ENCODE measurements around the gene TARS3. TPM values are rescaled to one million over a fixed set of nuclear protein-coding genes. Genes with fewer than 3 reads are reported as not detected.
"Not testable (repeated sequence)": the region's sequence is repeated elsewhere in the genome, so short reads cannot be mapped to it uniquely, and the experiment has no call there.

Gene TARS3
- polyA plus RNA-seq, 3 donors, result 18.0 to 22.8 (median 21.1) TPM

GRCh38 chr15:101633356-101633755 lies 90.9 kb downstream of the TARS3 start:
- no peak for DNase-seq (ENCODE audit: low read depth in 3 of 3, low spot score in 2 of 3)

GRCh38 chr15:101626729-101627128 lies 97.5 kb downstream of the TARS3 start:
- not testable (repeated sequence) for DNase-seq (ENCODE audit: low read depth in 3 of 3, low spot score in 2 of 3)

- no peak for DNase-seq (ENCODE audit: low read depth in 3 of 3, low spot score in 2 of 3)
Observed at GRCh38 chr15:101625980-101626379, 98.3 kb downstream of the TARS3 start.

DNA sequence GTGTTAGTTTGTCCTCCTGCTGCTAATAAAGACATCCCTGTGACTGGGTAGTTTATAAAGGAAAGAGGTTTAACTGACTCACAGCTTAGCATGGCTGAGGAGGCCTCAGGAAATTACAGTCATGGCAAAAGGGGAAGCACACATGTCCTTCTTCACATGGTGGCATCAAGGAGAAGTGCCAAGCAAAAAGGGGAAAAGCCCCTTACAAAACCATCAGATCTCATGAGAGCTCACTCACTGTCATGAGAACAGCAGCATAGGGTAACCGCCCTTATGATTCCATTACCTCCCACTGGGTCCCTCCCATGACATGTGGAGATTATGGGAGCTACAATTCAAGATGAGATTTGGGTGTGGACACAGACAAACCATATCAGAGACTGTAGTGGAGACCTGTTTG lies 99.1 kb downstream of the TARS3 start:
- DNase-seq (ENCODE audit: low read depth in 3 of 3, low spot score in 2 of 3), result no peak

DNA sequence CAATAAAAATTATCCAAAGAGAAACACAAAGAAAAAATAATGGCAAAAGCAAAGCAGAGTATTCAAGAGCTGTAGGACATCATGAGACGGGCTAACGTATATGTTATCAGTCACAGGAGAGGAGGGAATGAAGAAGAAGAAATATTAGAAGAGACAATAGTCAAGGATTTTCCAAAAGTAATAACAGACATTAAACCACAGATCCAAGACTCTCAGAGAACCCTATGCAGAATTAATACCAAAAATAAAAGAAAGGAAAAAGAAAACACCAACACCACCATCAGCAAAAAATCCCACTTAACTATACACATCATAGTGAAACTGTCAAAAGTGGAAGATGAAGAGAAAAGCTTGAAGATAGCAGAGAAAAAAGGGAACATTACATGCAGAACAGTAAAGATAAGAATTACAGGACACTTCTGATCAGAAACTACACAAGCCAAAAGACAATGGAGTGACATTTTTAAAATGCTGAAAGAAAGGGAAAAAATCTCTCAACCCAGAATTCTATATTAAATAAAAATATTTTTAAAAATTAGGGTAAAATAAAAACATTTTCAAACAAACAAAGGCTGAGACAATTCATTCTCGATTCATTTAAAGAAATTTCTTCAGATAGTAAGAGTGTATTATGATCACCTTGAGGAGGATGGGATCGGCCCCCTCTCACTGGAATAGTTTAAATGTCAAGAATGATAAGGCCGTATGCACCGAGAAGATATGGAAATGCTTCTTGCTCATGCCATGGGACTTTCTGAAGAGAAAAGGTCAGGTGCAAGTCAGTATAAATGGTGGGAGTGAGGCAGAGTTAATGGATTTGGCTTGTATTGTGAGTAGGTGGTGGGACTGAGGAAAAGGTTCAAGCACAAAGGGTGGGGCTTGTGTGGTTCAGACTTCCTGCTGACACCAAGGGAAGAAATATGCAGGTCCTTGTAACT lies 100.6 kb downstream of the TARS3 start:
- DNase-seq (ENCODE audit: low read depth in 3 of 3, low spot score in 2 of 3), result no peak

GRCh38 chr15:101621961-101622360 lies 102.3 kb downstream of the TARS3 start:
- DNase-seq (ENCODE audit: low read depth in 3 of 3, low spot score in 2 of 3), result no peak

DNA sequence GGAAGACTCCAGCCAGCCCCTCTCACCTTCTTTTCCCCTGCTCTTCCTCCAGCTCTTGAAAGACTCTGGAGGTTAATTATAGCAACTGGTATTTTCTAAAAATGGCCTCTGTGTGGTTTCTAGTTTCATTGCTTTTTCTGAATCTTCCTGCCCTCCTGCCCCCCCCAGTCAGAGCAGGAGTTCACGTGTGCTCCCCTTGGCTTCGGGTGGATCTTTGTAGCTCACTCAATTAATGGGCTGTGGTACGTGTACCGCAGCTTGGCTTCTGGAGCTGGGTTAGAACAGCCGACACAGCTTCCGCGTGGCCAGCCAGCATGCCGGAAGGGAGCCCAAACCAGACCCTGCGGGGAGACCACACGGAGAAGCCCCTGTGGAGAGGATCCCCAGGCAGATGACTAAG lies 103.6 kb downstream of the TARS3 start:
- DNase-seq (ENCODE audit: low read depth in 3 of 3, low spot score in 2 of 3), result no peak

DNA sequence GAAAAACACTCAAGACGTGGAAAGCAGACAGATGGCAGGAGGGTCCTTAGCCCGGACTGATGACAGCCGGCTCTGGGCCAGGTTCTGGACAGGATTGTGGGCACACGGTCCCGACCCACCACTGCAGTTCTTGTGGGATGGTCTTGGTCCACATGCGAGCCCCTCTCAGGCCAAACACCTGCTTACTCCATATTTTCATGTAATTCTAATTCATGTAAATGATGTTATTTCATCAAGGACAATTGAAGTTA lies 104.7 kb downstream of the TARS3 start:
- no peak for DNase-seq (ENCODE audit: low read depth in 3 of 3, low spot score in 2 of 3)

DNA sequence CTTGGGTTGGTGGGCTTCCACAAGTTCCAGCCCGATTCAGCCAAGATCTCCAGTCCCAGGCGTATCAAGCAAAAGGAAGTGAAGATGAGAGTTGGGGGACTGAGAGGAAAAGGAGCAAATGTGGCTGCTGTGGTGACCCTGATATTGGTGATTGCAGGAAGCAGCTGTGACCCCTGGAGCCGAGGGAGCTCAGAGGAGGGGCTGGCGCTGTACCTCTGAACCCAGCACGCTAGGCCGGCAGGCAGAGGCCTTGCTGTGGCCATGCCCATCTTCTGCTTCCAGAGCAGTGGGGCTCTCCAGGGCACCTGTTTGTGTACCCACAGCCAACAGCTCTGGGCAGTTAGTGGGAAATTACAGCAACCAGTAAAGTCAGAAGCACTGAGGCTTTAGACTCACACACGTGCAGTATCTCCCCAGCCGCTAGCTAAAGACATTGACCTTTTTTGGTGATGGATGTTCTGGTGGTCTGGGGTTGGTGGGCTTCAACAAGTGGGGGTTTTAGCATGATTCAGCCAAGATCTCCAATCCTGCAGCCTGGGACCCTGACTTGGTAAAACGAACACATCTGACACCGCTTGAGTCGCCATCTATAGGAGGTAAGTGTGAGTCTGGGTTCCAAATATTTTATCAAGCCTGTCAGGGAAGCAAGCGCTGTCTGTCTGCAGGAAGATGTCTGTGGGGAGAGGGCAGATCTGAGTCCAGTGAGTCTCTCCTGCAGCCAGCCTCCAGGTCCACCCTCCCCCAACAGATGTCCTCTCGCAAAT lies 105.2 kb downstream of the TARS3 start:
- DNase-seq (ENCODE audit: low read depth in 3 of 3, low spot score in 2 of 3), result no peak

DNA sequence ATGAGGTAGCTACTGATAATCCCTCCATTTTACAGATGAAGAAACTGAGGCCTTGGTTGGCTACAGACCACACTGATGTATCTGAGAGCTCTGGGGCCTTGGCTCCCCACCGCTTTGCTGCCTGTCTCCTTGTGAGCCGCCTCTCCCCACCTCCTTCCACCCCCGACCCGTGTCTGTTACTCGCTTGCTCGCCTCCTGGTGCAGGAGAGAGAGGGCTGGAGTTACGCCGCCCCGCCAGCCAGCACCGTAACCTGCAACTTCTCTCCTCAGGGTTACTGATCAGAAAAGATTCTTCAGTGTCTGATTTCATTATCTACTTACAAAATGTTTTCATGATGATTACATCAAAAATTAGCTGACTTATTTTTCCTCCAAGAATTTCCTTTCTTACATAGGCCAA lies 106.2 kb downstream of the TARS3 start:
- no peak for DNase-seq (ENCODE audit: low read depth in 3 of 3, low spot score in 2 of 3)

GRCh38 chr15:101617390-101617965 lies 106.8 kb downstream of the TARS3 start:
- no peak for DNase-seq (ENCODE audit: low read depth in 3 of 3, low spot score in 2 of 3)

GRCh38 chr15:101615986-101616848 lies 108.1 kb downstream of the TARS3 start:
- peak in 2 of 3 donors; percentile 39 to 50 for DNase-seq (ENCODE audit: low read depth in 3 of 3, low spot score in 2 of 3)

- no peak for DNase-seq (ENCODE audit: low read depth in 3 of 3, low spot score in 2 of 3)
Observed at GRCh38 chr15:101615414-101615985, 108.8 kb downstream of the TARS3 start.

DNA sequence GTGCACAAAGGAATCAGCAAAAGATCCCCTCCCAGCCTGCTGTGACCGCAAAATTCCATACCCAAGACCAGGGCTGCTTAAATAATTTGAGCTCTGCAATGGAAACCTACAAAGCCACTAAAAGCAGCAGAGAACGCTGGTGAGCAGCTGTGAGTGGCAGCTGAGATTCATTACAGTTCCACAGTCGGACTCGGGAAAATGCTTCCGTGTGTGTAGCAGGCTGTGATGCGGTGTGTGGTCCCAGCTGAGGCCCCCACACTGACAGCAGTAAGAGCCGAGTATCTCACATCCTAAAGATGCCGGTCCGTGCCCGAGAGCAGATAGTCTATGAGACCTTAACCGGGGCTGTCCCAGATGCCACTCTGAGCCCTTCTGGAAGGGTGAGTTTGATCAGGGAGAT lies 109.5 kb downstream of the TARS3 start:
- DNase-seq (ENCODE audit: low read depth in 3 of 3, low spot score in 2 of 3), result no peak

DNA sequence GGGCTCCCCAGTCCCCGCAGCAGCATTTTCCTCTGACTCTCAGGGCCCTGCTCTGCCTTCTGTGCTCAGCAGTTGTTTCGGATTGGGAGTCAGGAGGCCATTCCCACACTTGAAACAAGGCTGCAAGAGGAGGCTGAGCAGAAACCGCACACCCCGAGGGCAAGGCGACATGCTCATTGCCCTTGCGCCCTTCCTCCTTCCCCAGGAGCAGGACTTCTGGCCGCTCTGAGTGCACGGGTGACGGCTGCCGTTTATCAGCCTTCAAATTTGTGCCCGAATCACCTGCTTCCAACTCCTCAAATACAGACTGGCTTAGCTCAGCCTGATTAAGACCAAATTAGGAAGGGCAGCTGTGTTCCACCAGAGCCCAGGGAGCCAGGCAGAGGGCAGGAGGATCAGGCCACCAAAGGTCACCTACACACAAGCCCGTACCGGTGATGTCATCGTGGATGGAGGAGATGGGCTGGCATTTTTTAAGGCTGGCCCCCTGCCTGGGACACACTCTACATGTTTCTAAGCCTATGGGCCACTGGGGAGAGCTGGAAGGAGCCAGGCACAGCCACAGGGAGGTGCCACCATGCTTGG lies 110.2 kb downstream of the TARS3 start:
- DNase-seq (ENCODE audit: low read depth in 3 of 3, low spot score in 2 of 3), result no peak

DNA sequence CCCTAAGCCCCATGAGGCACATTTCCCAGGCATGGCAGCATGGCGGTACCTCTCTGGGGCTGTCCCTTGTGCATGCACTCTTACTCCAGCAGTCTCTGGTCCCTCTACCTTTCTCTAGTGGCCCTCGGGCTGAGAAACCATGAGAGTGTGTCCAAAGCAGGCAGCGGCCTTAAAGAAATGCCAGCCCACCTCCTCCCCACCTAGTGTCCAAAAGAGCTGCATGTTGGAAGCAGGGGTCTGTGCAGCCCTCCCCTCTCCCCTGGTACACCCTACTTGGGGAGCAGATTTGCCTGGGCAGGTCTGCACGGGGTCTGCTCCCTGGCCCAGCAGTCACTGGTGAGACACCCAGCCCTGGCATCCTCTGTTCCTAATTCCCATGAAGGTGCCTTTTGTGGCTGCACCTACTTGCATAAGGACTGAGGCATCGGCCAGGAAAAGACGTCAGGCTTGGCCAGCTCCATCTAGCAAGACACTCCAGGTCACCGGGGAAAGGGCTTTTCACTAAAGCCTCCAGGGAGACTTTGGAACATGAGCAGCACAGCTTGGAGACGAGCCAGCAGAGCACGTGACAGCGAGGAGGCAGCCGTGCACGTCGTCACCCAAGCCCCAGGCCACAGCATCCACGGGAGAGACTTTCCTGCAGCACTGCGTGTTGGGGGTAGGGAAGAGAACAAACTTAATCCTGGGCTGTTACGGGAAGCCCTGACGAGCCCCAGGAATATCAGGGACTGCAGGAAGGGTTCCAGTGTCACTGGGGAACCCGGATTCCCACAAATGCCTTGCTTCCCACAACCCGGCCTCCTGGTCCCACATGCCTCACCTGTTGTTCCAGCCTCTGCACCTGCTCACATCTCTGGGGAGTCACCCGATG lies 110.9 kb downstream of the TARS3 start:
- peak in 2 of 3 donors; percentile 58 to 73 for DNase-seq (ENCODE audit: low read depth in 3 of 3, low spot score in 2 of 3)

DNA sequence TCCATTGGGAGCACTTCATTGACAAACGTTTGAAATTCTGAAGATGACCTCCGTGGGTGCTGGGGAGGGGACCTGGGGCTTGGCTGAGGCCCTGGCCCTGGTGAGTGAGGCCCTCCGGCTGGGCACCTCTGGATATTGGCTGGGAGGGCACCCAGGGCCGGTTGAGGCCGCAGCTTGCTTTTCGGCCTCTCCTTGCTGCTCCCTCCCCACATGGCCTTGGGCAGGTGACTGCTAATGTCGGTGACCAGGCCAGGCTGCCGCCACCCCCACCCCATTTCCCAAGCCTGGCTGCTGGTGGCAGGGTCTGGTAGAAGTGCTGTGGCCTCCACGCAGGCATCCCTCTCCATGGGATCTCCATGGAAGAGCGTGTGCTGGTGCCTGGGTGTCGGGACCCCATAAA lies 111.6 kb downstream of the TARS3 start:
- no peak for DNase-seq (ENCODE audit: low read depth in 3 of 3, low spot score in 2 of 3)

DNA sequence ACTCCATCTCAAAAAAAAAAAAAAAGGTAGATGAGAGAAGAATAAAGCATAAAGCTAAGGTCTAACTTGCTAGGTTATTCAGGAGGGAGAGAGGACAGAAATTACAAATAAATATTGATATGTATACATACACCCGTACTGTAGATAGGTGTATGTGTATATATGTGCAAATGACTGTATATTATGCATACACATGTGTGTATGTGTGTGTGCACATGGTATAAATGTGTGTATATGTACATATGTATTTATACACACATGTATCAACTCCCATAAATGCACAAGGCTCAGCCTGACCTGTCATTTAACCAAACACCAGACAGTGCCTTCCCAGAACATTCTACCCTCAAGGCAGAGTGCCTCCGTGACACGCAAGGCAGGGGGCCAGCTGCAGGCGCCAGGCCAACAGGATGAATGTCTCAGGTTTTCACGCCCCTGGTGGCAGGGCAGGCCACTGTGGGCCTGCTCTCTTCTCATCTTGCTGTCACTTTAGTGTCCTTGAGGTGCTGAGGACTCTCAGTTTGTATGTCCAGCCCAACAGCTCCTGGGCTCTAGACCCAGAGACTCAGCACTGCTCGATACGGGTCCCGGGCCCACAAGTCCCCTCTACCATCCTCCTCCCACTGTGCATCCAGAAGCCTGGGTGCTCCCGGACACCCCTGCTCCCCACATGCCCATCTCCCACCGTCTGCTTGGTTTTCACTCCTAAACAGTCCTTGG lies 112.5 kb downstream of the TARS3 start:
- no peak for DNase-seq (ENCODE audit: low read depth in 3 of 3, low spot score in 2 of 3)

Data from right renal cortex interstitium (tissue), 3 donors.